Measurements from ENCODE around the gene MMP24.
A peak's percentile ranks its signal among the peaks of the same experiment; 100 is the strongest.
"Not testable (repeated sequence)": the region's sequence is repeated elsewhere in the genome, so short reads cannot be mapped to it uniquely, and the experiment has no call there.

MMP24 gene

GRCh38 chr20:35226126-35226883 is at the start of gene MMP24:
Gene MMP24 (plus strand): TSS chr20:35226690. CDS start chr20:35226739, 49 bp downstream.
- no peak for FAIRE-seq

- FAIRE-seq = peak; percentile 8
These were observed 46.9 kb upstream of the MMP24 start for GRCh38 chr20:35179292-35180212.

GRCh38 chr20:35180266-35180665 is 46.2 kb upstream of the MMP24 start:
- peak; percentile 82 for FAIRE-seq

- peak; percentile 88 for FAIRE-seq
These were observed 44.8 kb upstream of the MMP24 start for GRCh38 chr20:35181731-35182130.

GRCh38 chr20:35186691-35187289 is 39.7 kb upstream of the MMP24 start:
- not testable (repeated sequence) for FAIRE-seq

- no peak for FAIRE-seq
These were observed 38.8 kb upstream of the MMP24 start for GRCh38 chr20:35187584-35188190.

- not testable (repeated sequence) for FAIRE-seq
These were observed 37.3 kb upstream of the MMP24 start for GRCh38 chr20:35189223-35189622.

GRCh38 chr20:35190556-35190955 is 35.9 kb upstream of the MMP24 start:
- FAIRE-seq = no peak

GRCh38 chr20:35191419-35192117 is 34.9 kb upstream of the MMP24 start:
- no peak for FAIRE-seq

GRCh38 chr20:35192118-35192872 is 34.2 kb upstream of the MMP24 start:
- FAIRE-seq = no peak

- not testable (repeated sequence) for FAIRE-seq
These were observed 33.3 kb upstream of the MMP24 start for GRCh38 chr20:35193031-35193791.

- peak; percentile 56 for FAIRE-seq
These were observed 30.2 kb upstream of the MMP24 start for GRCh38 chr20:35196313-35196712.

- FAIRE-seq = no peak
These were observed 26.8 kb upstream of the MMP24 start for GRCh38 chr20:35199740-35200139.

- no peak for FAIRE-seq
These were observed 26.2 kb upstream of the MMP24 start for GRCh38 chr20:35200267-35200666.

GRCh38 chr20:35201467-35201866 is 25.0 kb upstream of the MMP24 start:
- not testable (repeated sequence) for FAIRE-seq

- no peak for FAIRE-seq
These were observed 19.7 kb upstream of the MMP24 start for GRCh38 chr20:35206802-35207201.

- peak; percentile 90 for FAIRE-seq
These were observed 18.4 kb upstream of the MMP24 start for GRCh38 chr20:35207950-35208611.

GRCh38 chr20:35215066-35215956 is 11.2 kb upstream of the MMP24 start:
- peak; percentile 49 for FAIRE-seq

GRCh38 chr20:35216541-35216940 is 9.9 kb upstream of the MMP24 start:
- no peak for FAIRE-seq
